T-helper 2 cell (primary cell): Measurements from ENCODE around the gene HOXB2.

Experiments used
- DNase-seq, 5 experiments: peaks; one replicate each; pipeline versions ENCODE4 v3.0.0 to v3.0.0-alpha.2; 2012 to 2022

HOXB2 gene

GRCh38 chr17:48578616-48579470 is 33.9 kb upstream of the HOXB2 start:
- peak in 1 of 5 experiments; percentile 16 for DNase-seq

- peak; percentile 48 to 75 (median 64) for DNase-seq
Measured at GRCh38 chr17:48577946-48578615, 33.2 kb upstream of the HOXB2 start, which contains the start of gene HOXB4. TSS of gene HOXB4 (minus strand) at chr17:48578350. CDS start at chr17:48578319, 31 bp downstream.

GRCh38 chr17:48577330-48577945 is 32.5 kb upstream of the HOXB2 start:
- peak in 1 of 5 experiments; percentile 41 for DNase-seq

- no peak for DNase-seq
Measured at GRCh38 chr17:48576479-48577309, 31.8 kb upstream of the HOXB2 start.

- DNase-seq, result no peak
Measured at GRCh38 chr17:48575673-48576478, 31.0 kb upstream of the HOXB2 start.

- no peak for DNase-seq
Measured at GRCh38 chr17:48575066-48575582, 30.2 kb upstream of the HOXB2 start.

- no peak for DNase-seq
Measured at GRCh38 chr17:48574505-48575065, 29.7 kb upstream of the HOXB2 start.

GRCh38 chr17:48571826-48572417 is 27.0 kb upstream of the HOXB2 start:
- no peak for DNase-seq

- DNase-seq, result no peak
Measured at GRCh38 chr17:48571024-48571818, 26.3 kb upstream of the HOXB2 start.

- no peak for DNase-seq
Measured at GRCh38 chr17:48570325-48571023, 25.6 kb upstream of the HOXB2 start.

GRCh38 chr17:48569674-48570324 is 24.9 kb upstream of the HOXB2 start:
- DNase-seq, result no peak

GRCh38 chr17:48569240-48569582 is 24.3 kb upstream of the HOXB2 start:
- DNase-seq, result no peak

GRCh38 chr17:48568499-48569239 is 23.8 kb upstream of the HOXB2 start:
- no peak for DNase-seq

- DNase-seq, result no peak
Measured at GRCh38 chr17:48567646-48568354, 22.9 kb upstream of the HOXB2 start.

- no peak for DNase-seq
Measured at GRCh38 chr17:48567209-48567608, 22.3 kb upstream of the HOXB2 start.

GRCh38 chr17:48566717-48567116 is 21.8 kb upstream of the HOXB2 start:
- DNase-seq, result no peak
